Erythroblast (primary cell): ENCODE data around the gene PPM1M.
A peak's percentile ranks its signal among the peaks of the same experiment; 100 is the strongest.

Experiments used
- DNase-seq, 2 experiments: peaks; one replicate each; lab custom pipeline; 2025; lab: John Stamatoyannopoulos, UW
- GATA1 ChIP-seq: IDR thresholded peaks from 2 replicates; pipeline ENCODE4 v1.6.1; 2011; ENCODE audit warnings: low read depth, mild to moderate bottlenecking, control low read depth, low read length, moderate library complexity
- POLR2A ChIP-seq: IDR thresholded peaks from 2 replicates; pipeline ENCODE4 v1.6.1; 2011; ENCODE audit warnings: mild to moderate bottlenecking, low read length

The PPM1M gene

GRCh38 chr3:52205727-52206372 lies 39.7 kb upstream of the PPM1M start:
- no peak for DNase-seq
- no peak for TF ChIP-seq POLR2A
- TF ChIP-seq GATA1: no peak

- TF ChIP-seq POLR2A (no peak), GATA1 (no peak)
- no peak for DNase-seq
Observed at GRCh38 chr3:52208556-52208955, 37.0 kb upstream of the PPM1M start.

- DNase-seq: no peak
- no peak for TF ChIP-seq GATA1
- TF ChIP-seq POLR2A: no peak
Observed at GRCh38 chr3:52210037-52210436, 35.5 kb upstream of the PPM1M start.

GRCh38 chr3:52210550-52211046 lies 35.0 kb upstream of the PPM1M start:
- TF ChIP-seq GATA1: no peak
- DNase-seq: peak in 1 of 2 experiments; percentile 57

- TF ChIP-seq POLR2A (no peak), GATA1 (no peak)
- no peak for DNase-seq
Observed at GRCh38 chr3:52211268-52211891, 34.2 kb upstream of the PPM1M start.

- DNase-seq: no peak
- TF ChIP-seq POLR2A (no peak), GATA1 (no peak)
Observed at GRCh38 chr3:52213005-52213404, 32.6 kb upstream of the PPM1M start.

GRCh38 chr3:52213901-52214300 lies 31.7 kb upstream of the PPM1M start:
- TF ChIP-seq GATA1 (no peak), POLR2A (no peak)
- DNase-seq: no peak

- TF ChIP-seq POLR2A: no peak
- no peak for TF ChIP-seq GATA1
- DNase-seq: no peak
Observed at GRCh38 chr3:52215351-52215750, 30.2 kb upstream of the PPM1M start.

GRCh38 chr3:52216585-52217408 lies 28.8 kb upstream of the PPM1M start:
- peak; percentile 38 to 71 for DNase-seq
- TF ChIP-seq GATA1 (no peak), POLR2A (no peak)

GRCh38 chr3:52217409-52217805 lies 28.2 kb upstream of the PPM1M start:
- no peak for DNase-seq
- TF ChIP-seq POLR2A: no peak
- no peak for TF ChIP-seq GATA1

- TF ChIP-seq GATA1 (no peak), POLR2A (no peak)
- DNase-seq: no peak
Observed at GRCh38 chr3:52218026-52218425, 27.5 kb upstream of the PPM1M start.

GRCh38 chr3:52218454-52218853 lies 27.1 kb upstream of the PPM1M start:
- TF ChIP-seq GATA1: no peak
- TF ChIP-seq POLR2A: no peak
- DNase-seq: peak; percentile 35 to 41

GRCh38 chr3:52218937-52219650 lies 26.5 kb upstream of the PPM1M start:
- DNase-seq: no peak

More at GRCh38 chr3:52218937-52219650, 26.5 kb upstream of the PPM1M start:
- no peak for TF ChIP-seq GATA1
- TF ChIP-seq POLR2A: no peak
